DMS53 treated with DMSO at 0.1 percent for 48 hours (cell line): ENCODE measurements around the gene BLVRA.
"Not testable (repeated sequence)": the region's sequence is repeated elsewhere in the genome, so short reads cannot be mapped to it uniquely, and the experiment has no call there.

Experiments
- DNase-seq: peaks from one replicate; lab custom pipeline; 2025; ENCODE audit not compliant: unreplicated experiment; lab: John Stamatoyannopoulos, UW

BLVRA gene

GRCh38 chr7:43799605-43800004 is 41.1 kb downstream of the BLVRA start:
- DNase-seq = no peak

GRCh38 chr7:43803865-43804264 is 45.4 kb downstream of the BLVRA start:
- no peak for DNase-seq

GRCh38 chr7:43808410-43808809 is 49.9 kb downstream of the BLVRA start:
- DNase-seq = no peak

GRCh38 chr7:43810195-43810941 is 51.9 kb downstream of the BLVRA start:
- not testable (repeated sequence) for DNase-seq

GRCh38 chr7:43815373-43815772 is 56.9 kb downstream of the BLVRA start:
- DNase-seq = no peak

- not testable (repeated sequence) for DNase-seq
Observed at GRCh38 chr7:43816046-43816797, 57.7 kb downstream of the BLVRA start.

GRCh38 chr7:43823425-43823824 is 64.9 kb downstream of the BLVRA start:
- DNase-seq = not testable (repeated sequence)

GRCh38 chr7:43823941-43824340 is 65.5 kb downstream of the BLVRA start:
- no peak for DNase-seq

- DNase-seq = not testable (repeated sequence)
Observed at GRCh38 chr7:43824513-43824912, 66.0 kb downstream of the BLVRA start.

- no peak for DNase-seq
Observed at GRCh38 chr7:43824963-43825362, 66.5 kb downstream of the BLVRA start.

- DNase-seq = no peak
Observed at GRCh38 chr7:43825391-43825808, 66.9 kb downstream of the BLVRA start.

GRCh38 chr7:43830917-43831316 is 72.4 kb downstream of the BLVRA start:
- DNase-seq = not testable (repeated sequence)

GRCh38 chr7:43834463-43835251 is 76.2 kb downstream of the BLVRA start:
- DNase-seq = peak; percentile 57

- no peak for DNase-seq
Observed at GRCh38 chr7:43838201-43838658, 79.8 kb downstream of the BLVRA start.

GRCh38 chr7:43843296-43843695 is 84.8 kb downstream of the BLVRA start:
- no peak for DNase-seq

GRCh38 chr7:43844257-43844656 is 85.8 kb downstream of the BLVRA start:
- no peak for DNase-seq

GRCh38 chr7:43844662-43845061 is 86.2 kb downstream of the BLVRA start:
- DNase-seq = no peak

GRCh38 chr7:43847496-43847895 is 89.0 kb downstream of the BLVRA start:
- DNase-seq = no peak

GRCh38 chr7:43849047-43849446 is 90.6 kb downstream of the BLVRA start:
- DNase-seq = no peak

- no peak for DNase-seq
Observed at GRCh38 chr7:43850348-43851116, 92.1 kb downstream of the BLVRA start.

- DNase-seq = no peak
Observed at GRCh38 chr7:43851805-43852204, 93.3 kb downstream of the BLVRA start.
